HG03108 (cell line): ENCODE measurements around the gene CFDP1.

Source experiments
- ATAC-seq: cut with Tn5 transposase; IDR thresholded peaks from one replicate; pipeline ENCODE4 v1.9.1; 2021; ENCODE audit warnings: moderate library complexity; ENCODE audit not compliant: unreplicated experiment

The CFDP1 gene

GRCh38 chr16:75432828-75433731 is at the start of gene CFDP1:
TSS of gene CFDP1 (minus strand) at chr16:75433503. CDS start at chr16:75433352, 151 bp downstream.
- peak; percentile 96 for ATAC-seq

GRCh38 chr16:75482434-75483205 is 49.3 kb upstream of the CFDP1 start:
- no peak for ATAC-seq

- no peak for ATAC-seq
Measured at GRCh38 chr16:75481475-75481874, 48.2 kb upstream of the CFDP1 start.

- ATAC-seq = no peak
Measured at GRCh38 chr16:75479421-75479990, 46.2 kb upstream of the CFDP1 start.

- ATAC-seq = no peak
Measured at GRCh38 chr16:75478480-75479345, 45.4 kb upstream of the CFDP1 start.

GRCh38 chr16:75477680-75478473 is 44.6 kb upstream of the CFDP1 start:
- ATAC-seq = no peak

- ATAC-seq = no peak
Measured at GRCh38 chr16:75476817-75477216, 43.5 kb upstream of the CFDP1 start.

GRCh38 chr16:75475420-75475847 is 42.1 kb upstream of the CFDP1 start:
- no peak for ATAC-seq

- ATAC-seq = no peak
Measured at GRCh38 chr16:75472908-75473877, 39.9 kb upstream of the CFDP1 start.

- peak; percentile 68 for ATAC-seq
Measured at GRCh38 chr16:75471723-75472633, 38.7 kb upstream of the CFDP1 start.

- no peak for ATAC-seq
Measured at GRCh38 chr16:75466760-75467159, 33.5 kb upstream of the CFDP1 start.

GRCh38 chr16:75464122-75464918 is 31.0 kb upstream of the CFDP1 start, which contains the start of gene TMEM170A:
TSS of gene TMEM170A (minus strand) at chr16:75464689. CDS start at chr16:75464600, 89 bp downstream.
- peak; percentile 95 for ATAC-seq

GRCh38 chr16:75463389-75464121 is 30.3 kb upstream of the CFDP1 start:
- ATAC-seq = peak; percentile 3

GRCh38 chr16:75462806-75463205 is 29.5 kb upstream of the CFDP1 start:
- ATAC-seq = no peak

GRCh38 chr16:75461575-75461974 is 28.3 kb upstream of the CFDP1 start:
- ATAC-seq = no peak

- ATAC-seq = no peak
Measured at GRCh38 chr16:75460446-75460845, 27.1 kb upstream of the CFDP1 start.
